Adipose tissue (tissue), 3 donors: ENCODE measurements around the gene ABI2. TPM values are rescaled to one million over a fixed set of nuclear protein-coding genes. Genes with fewer than 3 reads are reported as not detected.

Experiments
- H3K27ac ChIP-seq: one replicate; pipeline ENCODE4 v1.5.1; 2013; ENCODE audit warnings: low read depth, low read length
- WGBS, 3 donors: extraction: QIAGEN DNeasy Blood & Tissue Kit; methylation state at CpG; one replicate each; pipeline ENCODE4 v1.1.7; 2013; 5-methylcytosine and 5-hydroxymethylcytosine counted together
- polyA plus RNA-seq, 3 donors: library from polyadenylated mRNA; stranded (reverse); fragments of 200-250 nt; gene quantifications; one replicate each; pipeline ENCODE4 v1.2.3, GENCODE V29; 2013
- donor health status: healthy with polysubstance abuse.
- donor health status: Bipolar disorder and iron deficiency.
- donor health status: healthy.

ABI2 gene
- polyA plus RNA-seq, 3 donors = 5.7 to 12.4 (median 10.9) TPM

- H3K27ac ChIP-seq = no peak overlapping the region
- WGBS, 3 donors = 93 to 96% (median 95%) methylated on average over 1 of the region's 1 CpG
Measured at GRCh38 chr2:203451689-203452088, 123.5 kb downstream of the ABI2 start.

GRCh38 chr2:203453858-203454451 lies 125.8 kb downstream of the ABI2 start:
- H3K27ac ChIP-seq = no peak overlapping the region
- WGBS, 3 donors = 9 to 14% (median 10%) methylated on average over 1 of the region's 1 CpG

- 72 to 80% (median 76%) methylated on average over 3 of the region's 3 CpGs for WGBS, 3 donors
- H3K27ac ChIP-seq = no peak overlapping the region
Measured at GRCh38 chr2:203455209-203455608, 127.0 kb downstream of the ABI2 start.

GRCh38 chr2:203461746-203462145 lies 133.6 kb downstream of the ABI2 start:
- H3K27ac ChIP-seq = no peak overlapping the region

- H3K27ac ChIP-seq = no peak overlapping the region
- 75 to 96% (median 94%) methylated on average over 1 of the region's 1 CpG for WGBS, 3 donors
Measured at GRCh38 chr2:203462308-203462707, 134.1 kb downstream of the ABI2 start.

- H3K27ac ChIP-seq = no peak overlapping the region
Measured at GRCh38 chr2:203463266-203463678, 135.1 kb downstream of the ABI2 start.

GRCh38 chr2:203469546-203469945 lies 141.4 kb downstream of the ABI2 start:
- WGBS, 3 donors = 9 to 44% (median 25%) methylated on average over 1 of the region's 1 CpG
- H3K27ac ChIP-seq = no peak overlapping the region

- WGBS, 3 donors = 58 to 82% (median 74%) methylated on average over 4 of the region's 4 CpGs
- no peak overlapping the region for H3K27ac ChIP-seq
Measured at GRCh38 chr2:203470371-203470770, 142.2 kb downstream of the ABI2 start.

- WGBS, 3 donors = 87 to 93% (median 89%) methylated on average over 5 of the region's 5 CpGs
Measured at GRCh38 chr2:203471323-203471722, 143.1 kb downstream of the ABI2 start.

GRCh38 chr2:203476881-203477280 lies 148.7 kb downstream of the ABI2 start:
- WGBS, 3 donors = 84 to 97% (median 93%) methylated on average over 2 of the region's 2 CpGs

More at GRCh38 chr2:203471323-203471722, 143.1 kb downstream of the ABI2 start:
- H3K27ac ChIP-seq = no peak overlapping the region

GRCh38 chr2:203480623-203481022 lies 152.4 kb downstream of the ABI2 start:
- 91 to 93% (median 92%) methylated on average over 5 of the region's 5 CpGs for WGBS, 3 donors

More at GRCh38 chr2:203476881-203477280, 148.7 kb downstream of the ABI2 start:
- no peak overlapping the region for H3K27ac ChIP-seq

GRCh38 chr2:203484266-203485112 lies 156.3 kb downstream of the ABI2 start:
- 71 to 82% (median 77%) methylated on average over 8 of the region's 8 CpGs for WGBS, 3 donors
- no peak overlapping the region for H3K27ac ChIP-seq

More at GRCh38 chr2:203480623-203481022, 152.4 kb downstream of the ABI2 start:
- no peak overlapping the region for H3K27ac ChIP-seq

- 83 to 95% (median 93%) methylated on average over 6 of the region's 6 CpGs for WGBS, 3 donors
- no peak overlapping the region for H3K27ac ChIP-seq
Measured at GRCh38 chr2:203489531-203489930, 161.3 kb downstream of the ABI2 start.

- H3K27ac ChIP-seq = no peak overlapping the region
- WGBS, 3 donors = 48 to 95% (median 91%) methylated on average over 3 of the region's 3 CpGs
Measured at GRCh38 chr2:203490391-203490790, 162.2 kb downstream of the ABI2 start.

- 87 to 88% (median 88%) methylated on average over 2 of the region's 2 CpGs for WGBS, 3 donors
- H3K27ac ChIP-seq = no peak overlapping the region
Measured at GRCh38 chr2:203492965-203493364, 164.8 kb downstream of the ABI2 start.

Other genes with a start within 250 kb of the ABI2 start
- 10 to 100 TPM in 1 of 3 donors, 1 to 10 TPM in 2; 8.4 to 15.4 (median 9.0) TPM for gene CYP20A1, start 89.4 kb upstream of the ABI2 start, polyA plus RNA-seq
- 1 to 10 TPM; 3.2 to 8.4 (median 7.4) TPM for gene RAPH1, start 206.9 kb downstream of the ABI2 start, polyA plus RNA-seq